Astrocyte of the cerebellum (primary cell): ENCODE results near the gene LSM12.
"Not testable (repeated sequence)": the region's sequence is repeated elsewhere in the genome, so short reads cannot be mapped to it uniquely, and the experiment has no call there.

Experiments used
- DNase-seq: peaks from one replicate; pipeline ENCODE4 v3.0.0-alpha.2; 2011; ENCODE audit warnings: low read depth
- H3K4me3 ChIP-seq: 2 replicates; pipeline ENCODE4 v1.5.1; 2011; ENCODE audit warnings: mild to moderate bottlenecking, low read depth, low read length, moderate library complexity
- CTCF ChIP-seq: IDR thresholded peaks from 2 replicates; pipeline ENCODE4 v1.5.1; 2012; ENCODE audit warnings: low read length, low read depth, moderate library complexity, mild to moderate bottlenecking; ENCODE audit errors: missing control alignments
- in situ Hi-C: cut with HindIII; loops from 2 replicates; pipeline ENCODE4 v1.10.0; 2017; ENCODE audit warnings: low sequenced_read_pairs

LSM12 gene

GRCh38 chr17:44002141-44002848 is 64.2 kb downstream of the LSM12 start:
- no peak for DNase-seq
- no peak for TF ChIP-seq CTCF
- in situ Hi-C loops: no loop called here
- no peak overlapping the region for H3K4me3 ChIP-seq

GRCh38 chr17:44001461-44001920 is 65.0 kb downstream of the LSM12 start:
- in situ Hi-C loops: no loop called here
- no peak overlapping the region for H3K4me3 ChIP-seq
- TF ChIP-seq CTCF: no peak
- DNase-seq: no peak

GRCh38 chr17:44000871-44001460 is 65.5 kb downstream of the LSM12 start:
- no peak for TF ChIP-seq CTCF
- in situ Hi-C loops: no loop called here
- no peak for DNase-seq
- H3K4me3 ChIP-seq: no peak overlapping the region

GRCh38 chr17:44000141-44000860 is 66.2 kb downstream of the LSM12 start:
- in situ Hi-C loops: no loop called here
- DNase-seq: no peak
- TF ChIP-seq CTCF: no peak
- no peak overlapping the region for H3K4me3 ChIP-seq

GRCh38 chr17:43999024-43999423 is 67.4 kb downstream of the LSM12 start:
- no peak overlapping the region for H3K4me3 ChIP-seq
- TF ChIP-seq CTCF: no peak
- in situ Hi-C loops: no loop called here
- no peak for DNase-seq

GRCh38 chr17:43998552-43998951 is 67.9 kb downstream of the LSM12 start:
- no peak for DNase-seq
- in situ Hi-C loops: no loop called here
- no peak overlapping the region for H3K4me3 ChIP-seq
- TF ChIP-seq CTCF: no peak

- DNase-seq, in situ Hi-C loops, H3K4me3 ChIP-seq: not testable (repeated sequence)
Measured at GRCh38 chr17:43997180-43997579, 69.3 kb downstream of the LSM12 start.
